ENCODE results near the gene SLC24A4.

DNA sequence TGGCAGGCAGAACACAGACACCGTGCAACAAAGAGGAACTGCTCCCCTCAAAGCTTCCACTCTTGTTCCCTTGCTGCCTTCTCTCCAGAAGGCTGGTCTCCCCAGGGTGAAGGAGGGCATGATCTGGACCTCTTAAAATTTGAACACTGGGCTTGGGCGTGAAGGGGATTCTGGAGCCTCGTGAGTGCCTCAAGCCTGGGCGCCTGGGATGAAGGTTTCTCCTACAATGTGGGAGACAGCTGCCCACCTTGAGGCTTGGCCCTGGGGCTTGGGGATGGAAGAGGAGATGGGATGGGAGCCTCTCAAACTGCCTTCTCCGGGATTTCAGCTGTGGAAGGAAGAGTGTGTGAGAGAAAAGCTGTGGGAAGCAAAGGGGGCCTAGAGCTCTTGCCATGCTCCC is 182.9 kb downstream of the SLC24A4 start:
- TF ChIP-seq, protein P1, sequence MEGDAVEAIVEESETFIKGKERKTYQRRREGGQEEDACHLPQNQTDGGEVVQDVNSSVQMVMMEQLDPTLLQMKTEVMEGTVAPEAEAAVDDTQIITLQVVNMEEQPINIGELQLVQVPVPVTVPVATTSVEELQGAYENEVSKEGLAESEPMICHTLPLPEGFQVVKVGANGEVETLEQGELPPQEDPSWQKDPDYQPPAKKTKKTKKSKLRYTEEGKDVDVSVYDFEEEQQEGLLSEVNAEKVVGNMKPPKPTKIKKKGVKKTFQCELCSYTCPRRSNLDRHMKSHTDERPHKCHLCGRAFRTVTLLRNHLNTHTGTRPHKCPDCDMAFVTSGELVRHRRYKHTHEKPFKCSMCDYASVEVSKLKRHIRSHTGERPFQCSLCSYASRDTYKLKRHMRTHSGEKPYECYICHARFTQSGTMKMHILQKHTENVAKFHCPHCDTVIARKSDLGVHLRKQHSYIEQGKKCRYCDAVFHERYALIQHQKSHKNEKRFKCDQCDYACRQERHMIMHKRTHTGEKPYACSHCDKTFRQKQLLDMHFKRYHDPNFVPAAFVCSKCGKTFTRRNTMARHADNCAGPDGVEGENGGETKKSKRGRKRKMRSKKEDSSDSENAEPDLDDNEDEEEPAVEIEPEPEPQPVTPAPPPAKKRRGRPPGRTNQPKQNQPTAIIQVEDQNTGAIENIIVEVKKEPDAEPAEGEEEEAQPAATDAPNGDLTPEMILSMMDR (IDR thresholded peaks at IDR 0.05), result no peak
- TF ChIP-seq POLR2A (IDR thresholded peaks at IDR 0.05), result no peak

Data from upper lobe of left lung (tissue), 4 donors.